NCI-H1092 (cell line): ENCODE data around the gene SMYD3.
"Not testable (repeated sequence)": the region's sequence is repeated elsewhere in the genome, so short reads cannot be mapped to it uniquely, and the experiment has no call there.

Experiments
- DNase-seq: peaks from one replicate; lab custom pipeline; 2025; lab: John Stamatoyannopoulos, UW

SMYD3 gene

DNA sequence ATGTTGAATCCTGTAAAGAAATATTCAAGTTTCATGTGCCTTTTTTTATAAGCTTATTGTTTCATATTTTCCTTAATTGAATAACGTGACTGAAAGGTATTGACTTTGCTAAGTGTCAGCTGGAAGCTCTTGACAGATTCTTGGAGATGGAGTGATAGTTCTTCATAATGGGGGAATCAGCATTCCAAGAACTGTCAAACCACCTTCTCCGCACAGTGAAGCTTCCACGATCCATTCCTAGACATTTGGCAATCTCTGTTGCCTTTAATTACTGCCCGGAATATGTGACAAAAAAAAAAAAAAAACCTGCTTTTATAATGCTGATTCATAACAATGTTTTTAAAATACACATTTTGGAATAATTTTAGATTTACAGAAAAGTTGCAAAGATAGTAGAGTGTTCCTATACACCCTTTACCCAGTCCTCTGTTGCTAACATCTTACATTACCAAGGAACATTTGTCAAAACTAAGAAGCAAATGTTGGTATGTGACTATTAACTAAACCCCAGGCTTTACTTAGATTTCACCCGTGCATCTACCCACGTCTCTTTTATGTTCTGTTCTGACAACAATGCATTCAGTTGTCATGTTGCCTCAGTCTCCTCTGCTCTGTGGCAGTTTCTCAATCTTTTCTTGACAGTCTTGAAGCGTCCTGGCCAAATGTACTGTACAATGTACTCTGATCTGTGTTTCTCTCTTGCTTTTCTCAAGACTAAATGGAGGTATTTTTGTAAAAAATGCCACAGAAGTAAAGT lies 674.1 kb downstream of the SMYD3 start:
- no peak for DNase-seq

- no peak for DNase-seq
Observed at GRCh38 chr1:245831518-245831917, 675.6 kb downstream of the SMYD3 start.

DNA sequence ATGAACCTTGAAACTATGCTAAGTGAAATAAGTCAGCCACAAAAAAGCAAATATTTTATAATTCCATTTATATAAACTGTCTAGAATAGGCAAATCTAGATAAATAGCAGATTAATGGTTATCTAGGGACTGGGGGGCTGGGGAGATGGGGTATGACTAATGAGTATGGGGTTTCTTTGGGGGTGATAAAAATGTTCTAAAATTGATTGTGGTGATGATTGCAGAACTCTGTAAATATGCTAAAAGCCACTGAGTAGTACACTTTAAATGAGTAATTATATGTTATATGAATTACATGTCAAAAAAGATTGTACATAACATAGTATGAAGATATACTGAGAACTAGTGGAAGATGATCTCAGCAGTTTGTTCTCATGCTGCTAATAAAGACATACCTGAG lies 677.3 kb downstream of the SMYD3 start:
- DNase-seq, result no peak

GRCh38 chr1:245829194-245829593 lies 677.9 kb downstream of the SMYD3 start:
- no peak for DNase-seq

GRCh38 chr1:245827301-245827700 lies 679.8 kb downstream of the SMYD3 start:
- no peak for DNase-seq

GRCh38 chr1:245825128-245825901 lies 681.8 kb downstream of the SMYD3 start:
- DNase-seq, result no peak

DNA sequence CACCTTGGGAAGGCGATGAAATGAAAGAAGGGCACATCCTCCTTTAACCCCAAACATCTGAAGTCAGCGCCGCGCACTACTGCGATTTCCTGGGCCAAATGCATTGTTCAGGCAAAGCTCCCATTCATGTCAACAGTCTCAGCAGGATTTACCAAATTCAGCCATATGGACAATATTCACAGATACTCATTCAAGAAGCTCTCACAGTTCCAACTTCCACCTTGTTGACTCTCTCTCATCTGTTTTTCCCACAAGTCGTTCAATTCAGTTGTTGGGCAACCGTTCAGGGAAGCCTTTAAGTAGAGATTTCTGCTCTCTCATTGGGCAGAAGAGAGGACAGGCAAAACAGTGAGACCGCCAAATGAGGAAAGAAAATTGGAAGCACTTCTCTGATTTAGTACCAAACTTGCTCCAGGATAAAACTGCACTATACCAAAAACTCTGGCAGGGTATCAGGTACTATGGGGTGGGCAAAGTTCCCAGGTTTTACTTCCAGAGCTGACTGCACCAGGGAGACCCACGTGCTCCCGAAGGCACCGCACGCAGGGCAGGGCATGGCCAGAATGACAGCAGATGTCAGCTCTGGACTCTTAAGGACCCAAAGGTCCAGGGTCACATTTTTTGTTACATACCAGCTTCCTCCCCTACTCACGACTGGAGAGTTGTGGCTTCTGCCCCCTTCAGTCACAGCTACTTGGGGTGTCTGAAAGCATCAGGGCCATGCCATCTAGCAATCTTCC lies 683.5 kb downstream of the SMYD3 start:
- DNase-seq, result no peak

GRCh38 chr1:245822996-245823395 lies 684.1 kb downstream of the SMYD3 start:
- no peak for DNase-seq

- not testable (repeated sequence) for DNase-seq
Observed at GRCh38 chr1:245818363-245818762, 688.7 kb downstream of the SMYD3 start.

DNA sequence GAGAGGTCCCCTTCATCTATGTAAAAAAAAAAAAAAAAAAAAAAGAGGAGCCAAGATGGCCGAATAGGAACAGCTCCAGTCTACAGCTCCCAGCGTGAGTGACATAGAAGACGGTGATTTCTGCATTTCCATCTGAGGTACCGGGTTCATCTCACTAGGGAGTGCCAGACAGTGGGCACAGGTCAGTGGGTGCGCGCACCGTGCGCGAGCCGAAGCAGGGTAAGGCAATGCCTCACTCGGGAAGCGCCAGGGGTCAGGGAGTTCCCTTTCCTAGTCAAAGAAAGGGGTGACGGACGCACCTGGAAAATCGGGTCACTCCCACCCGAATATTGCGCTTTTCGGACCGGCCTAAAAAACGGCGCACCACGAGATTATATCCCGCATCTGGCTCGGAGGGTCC lies 690.6 kb downstream of the SMYD3 start:
- not testable (repeated sequence) for DNase-seq

- DNase-seq, result no peak
Observed at GRCh38 chr1:245814651-245815050, 692.4 kb downstream of the SMYD3 start.

DNA sequence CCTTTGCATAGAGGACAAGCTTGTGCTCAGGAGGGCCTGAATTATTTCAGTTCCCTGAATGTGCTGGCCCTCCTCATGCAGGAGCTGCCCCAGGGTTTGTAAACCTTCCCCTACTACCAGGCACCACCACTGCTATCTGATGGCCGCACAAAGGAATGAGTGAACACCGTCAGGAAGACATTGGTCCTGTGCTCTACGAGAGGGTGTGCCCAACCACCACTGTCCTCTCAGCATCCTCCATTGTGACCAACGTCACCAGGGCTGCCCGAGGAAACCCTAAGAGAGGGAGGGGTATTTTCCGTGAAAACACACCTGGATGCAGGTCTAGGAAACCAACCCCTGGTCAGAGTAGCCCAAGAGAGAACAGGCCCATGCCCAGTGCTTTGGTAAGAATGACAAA lies 694.8 kb downstream of the SMYD3 start:
- DNase-seq, result no peak

DNA sequence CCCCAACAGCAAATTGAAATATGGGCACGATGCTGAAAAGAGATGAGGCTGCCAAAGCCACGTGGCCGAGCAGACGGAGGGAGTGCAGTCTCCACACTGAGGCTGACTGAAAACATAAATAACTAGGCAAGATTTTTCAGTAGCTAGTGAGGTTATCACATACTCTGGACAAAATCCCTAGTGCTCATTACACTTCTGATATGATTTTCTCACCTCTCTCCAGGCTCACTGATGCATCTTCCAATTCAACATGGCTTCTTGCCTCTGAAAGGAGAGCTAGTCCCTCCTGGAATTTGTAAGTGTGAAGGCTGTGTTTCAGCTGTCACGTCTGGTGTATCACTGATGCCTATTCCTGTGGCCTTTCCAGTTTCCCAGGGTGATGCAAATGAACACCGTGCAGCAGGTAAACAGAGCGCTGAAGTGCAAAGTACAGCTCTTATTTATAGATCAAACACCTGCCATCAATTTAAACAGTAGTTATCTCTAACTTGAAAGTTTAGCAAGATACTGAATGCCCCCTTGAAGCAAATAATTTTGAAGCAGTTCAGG lies 696.2 kb downstream of the SMYD3 start:
- no peak for DNase-seq

DNA sequence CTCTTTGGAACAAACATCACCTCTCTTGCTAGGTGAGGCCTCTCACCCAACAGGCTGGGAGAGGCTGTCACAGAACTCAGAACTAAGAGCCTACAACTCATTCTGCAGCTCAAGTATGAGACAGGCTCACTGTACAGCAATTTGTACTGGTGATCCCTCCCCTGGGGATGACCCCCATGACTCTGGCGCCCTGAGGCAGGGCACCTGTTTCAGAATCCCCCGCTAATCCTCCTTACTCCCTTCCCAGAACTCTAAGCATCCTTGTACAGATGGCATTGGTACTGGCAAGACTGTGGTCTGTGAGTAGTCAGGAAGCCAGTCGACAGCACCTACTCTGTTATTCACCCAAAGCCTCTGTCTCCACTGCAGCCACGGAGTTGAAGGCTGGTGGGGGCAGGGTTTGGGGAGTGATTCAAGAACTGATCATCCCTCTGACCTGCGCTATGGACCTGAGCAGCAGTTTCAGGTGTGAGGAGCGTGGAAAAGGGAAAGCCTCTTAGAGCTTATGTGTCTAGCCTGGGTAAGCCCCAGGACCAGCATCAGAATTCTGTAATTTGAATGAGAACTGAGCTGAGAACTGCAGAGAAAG lies 696.8 kb downstream of the SMYD3 start:
- DNase-seq, result no peak

GRCh38 chr1:245809361-245809760 lies 697.7 kb downstream of the SMYD3 start:
- no peak for DNase-seq

DNA sequence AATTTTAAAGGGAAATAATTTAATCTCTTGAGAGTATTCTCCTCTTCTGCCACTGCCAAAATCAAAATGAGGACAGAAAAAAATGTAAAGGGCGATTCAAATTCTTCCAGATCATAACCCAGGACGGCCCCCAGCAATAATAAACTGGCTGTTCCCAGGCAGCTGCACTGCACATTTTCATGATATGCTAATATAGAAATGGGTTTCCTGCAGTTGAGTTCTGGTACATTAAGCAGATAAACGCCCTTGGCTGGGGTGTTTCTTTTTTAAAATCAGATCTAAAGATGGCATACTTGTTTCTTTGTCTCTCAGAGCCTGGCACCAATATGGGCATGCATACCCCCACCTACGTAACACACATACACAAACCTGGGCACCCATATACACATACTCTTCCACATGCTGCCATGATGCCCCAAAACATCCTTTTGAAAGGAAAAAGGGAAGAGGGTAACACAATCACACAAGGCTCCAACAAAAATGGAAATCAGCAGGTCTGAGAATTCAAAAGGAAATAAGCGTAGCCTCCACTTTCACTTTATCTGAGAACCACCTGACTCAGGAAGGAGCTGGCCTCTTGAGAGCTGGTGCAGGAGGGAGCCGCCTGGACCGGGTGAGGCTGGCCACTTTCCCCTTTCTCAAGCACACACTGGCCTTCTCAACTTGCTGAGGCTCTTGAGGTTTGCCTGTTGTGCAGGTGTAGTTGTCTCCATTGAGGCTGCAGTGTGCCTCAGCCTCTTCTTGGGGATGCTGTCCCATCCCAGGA lies 698.9 kb downstream of the SMYD3 start:
- no peak for DNase-seq

DNA sequence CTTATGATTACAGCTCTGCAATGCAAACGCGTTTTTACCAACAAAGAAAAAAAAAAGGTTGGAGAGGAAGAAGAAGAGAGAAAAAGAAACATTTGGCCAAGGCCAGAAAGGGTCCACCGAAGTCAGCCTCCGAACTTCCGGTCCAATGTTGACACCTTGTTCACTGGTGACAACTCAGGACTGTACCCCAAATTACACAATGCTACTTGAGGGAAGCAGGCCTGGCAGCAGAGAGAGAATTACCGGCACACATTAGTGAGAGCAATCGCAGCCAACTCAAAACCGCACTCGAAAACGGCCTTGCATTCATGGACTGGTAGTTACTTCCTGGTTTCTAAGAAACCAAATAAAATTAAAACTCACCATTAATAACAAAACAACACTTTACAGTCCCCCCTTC lies 699.8 kb downstream of the SMYD3 start:
- peak; percentile 52 for DNase-seq

DNA sequence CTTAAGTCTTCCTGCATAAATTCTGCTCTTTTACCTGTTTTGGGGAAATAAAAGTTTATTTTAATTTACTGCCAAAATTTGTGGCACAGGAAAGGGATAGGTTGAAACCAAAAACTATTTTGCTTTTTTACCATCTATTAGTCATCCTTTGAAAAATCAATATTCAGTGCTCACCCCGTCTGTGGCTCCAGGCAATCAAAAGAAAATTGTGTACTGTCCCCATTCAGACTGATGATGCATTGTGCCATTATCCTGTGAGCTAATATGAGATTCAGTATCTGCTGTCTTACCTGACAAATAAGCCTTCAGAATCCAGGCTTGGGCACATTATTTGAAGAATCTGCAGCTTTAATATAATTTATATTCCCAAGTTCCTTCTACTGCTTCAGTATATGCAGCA lies 701.5 kb downstream of the SMYD3 start:
- no peak for DNase-seq

DNA sequence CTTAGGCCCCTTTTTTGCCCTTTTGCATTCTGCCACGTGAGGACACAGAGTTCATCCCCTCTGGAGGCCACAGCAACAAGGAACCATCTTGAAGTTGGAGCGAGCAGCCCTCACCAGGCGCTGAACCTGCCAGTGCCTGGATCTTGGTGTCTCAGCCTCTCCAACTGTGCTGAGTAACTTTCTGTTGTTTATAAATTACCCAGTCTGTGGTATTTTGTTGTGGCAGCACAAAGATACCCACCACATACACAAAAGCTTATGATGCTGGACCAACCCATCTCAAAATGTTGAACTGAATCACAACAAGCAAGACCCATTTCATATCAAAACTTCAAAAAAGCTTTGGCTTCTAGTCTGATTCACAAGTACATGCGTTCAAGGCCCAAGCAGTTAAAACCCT lies 702.4 kb downstream of the SMYD3 start:
- DNase-seq, result no peak

DNA sequence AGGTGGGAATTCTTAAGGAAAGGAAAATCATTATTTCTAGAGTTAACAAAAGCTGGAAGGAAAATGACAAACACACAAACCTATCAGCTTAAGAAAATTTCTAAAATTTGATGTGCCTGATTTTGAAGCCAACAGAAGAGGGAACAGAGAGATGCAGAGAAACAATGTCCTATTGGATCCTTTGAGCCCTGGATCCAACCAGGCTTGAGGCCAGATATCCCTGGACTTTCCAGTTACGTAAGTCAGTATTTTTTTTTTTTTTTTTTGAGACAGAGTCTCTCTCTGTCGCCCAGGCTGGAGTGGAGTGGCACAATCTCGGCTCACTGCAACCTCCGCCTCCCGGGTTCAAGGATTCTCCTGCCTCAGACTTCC lies 703.4 kb downstream of the SMYD3 start:
- no peak for DNase-seq

GRCh38 chr1:245802941-245803665 lies 704.0 kb downstream of the SMYD3 start:
- no peak for DNase-seq
